TTC549 (cell line): ENCODE data around the gene TBC1D20.
A peak's percentile ranks its signal among the peaks of the same experiment; 100 is the strongest.
"Not testable (repeated sequence)": the region's sequence is repeated elsewhere in the genome, so short reads cannot be mapped to it uniquely, and the experiment has no call there.

Experiments used
- FAIRE-seq: peaks from 2 replicates; lab custom pipeline; 2012; peaks lifted over from hg19 to GRCh38; lab: Jason Lieb, UNC

TBC1D20 gene

GRCh38 chr20:462199-462991 is at the start of gene TBC1D20:
TBC1D20 (minus strand) TSS chr20:462533; CDS start chr20:462405, 128 bp downstream.
- FAIRE-seq: no peak

GRCh38 chr20:510328-511057 is 48.2 kb upstream of the TBC1D20 start:
- FAIRE-seq: not testable (repeated sequence)

- not testable (repeated sequence) for FAIRE-seq
These were observed 46.0 kb upstream of the TBC1D20 start for GRCh38 chr20:508364-508787.

- FAIRE-seq: no peak
These were observed 45.5 kb upstream of the TBC1D20 start for GRCh38 chr20:507761-508332.

GRCh38 chr20:507006-507758 is 44.8 kb upstream of the TBC1D20 start:
- no peak for FAIRE-seq

- no peak for FAIRE-seq
These were observed 42.3 kb upstream of the TBC1D20 start for GRCh38 chr20:504632-505075.

GRCh38 chr20:503048-503737 is 40.9 kb upstream of the TBC1D20 start:
- FAIRE-seq: no peak

GRCh38 chr20:497979-498378 is 35.6 kb upstream of the TBC1D20 start:
- FAIRE-seq: no peak

- FAIRE-seq: no peak
These were observed 33.9 kb upstream of the TBC1D20 start for GRCh38 chr20:496126-496696.

GRCh38 chr20:492159-492558 is 29.8 kb upstream of the TBC1D20 start:
- no peak for FAIRE-seq

- FAIRE-seq: no peak
These were observed 25.3 kb upstream of the TBC1D20 start for GRCh38 chr20:487655-488054.

- no peak for FAIRE-seq
These were observed 21.7 kb upstream of the TBC1D20 start for GRCh38 chr20:483815-484644.

- no peak for FAIRE-seq
These were observed 18.8 kb upstream of the TBC1D20 start for GRCh38 chr20:481167-481566.

GRCh38 chr20:480044-480443 is 17.7 kb upstream of the TBC1D20 start:
- no peak for FAIRE-seq

- FAIRE-seq: no peak
These were observed 17.2 kb upstream of the TBC1D20 start for GRCh38 chr20:479487-479886.

GRCh38 chr20:478949-479429 is 16.7 kb upstream of the TBC1D20 start:
- FAIRE-seq: peak; percentile 88

GRCh38 chr20:478010-478948 is 15.9 kb upstream of the TBC1D20 start:
- no peak for FAIRE-seq

GRCh38 chr20:476561-477249 is 14.4 kb upstream of the TBC1D20 start:
- FAIRE-seq: not testable (repeated sequence)
